Spleen (tissue), 11 donors: ENCODE measurements around the gene TNKS1BP1. TPM values are rescaled to one million over a fixed set of nuclear protein-coding genes. Genes with fewer than 3 reads are reported as not detected.
A peak's percentile ranks its signal among the peaks of the same experiment; 100 is the strongest.
"Not testable (repeated sequence)": the region's sequence is repeated elsewhere in the genome, so short reads cannot be mapped to it uniquely, and the experiment has no call there.

Experiments used
- DNase-seq: peaks from one replicate; pipeline ENCODE4 v3.0.0-alpha.2; 2020
- H3K27ac ChIP-seq, 8 donors: fragments of 200-600 bp; sonication (generic) in 7 of 8; 1 replicate in 4 of 8; 2 replicates in 4 of 8; pipeline versions ENCODE4 v1.5.0 to v1.8.0; 2016 to 2021; ENCODE audit warnings: inconsistent platforms in 4 of 8, mild to moderate bottlenecking in 4 of 8, moderate library complexity in 1 of 8
- H3K27me3 ChIP-seq, 7 donors: fragments of 200-600 bp; sonication (generic) in 6 of 7; replicated peaks in 1 of 7; 1 replicate in 4 of 7; 2 replicates in 3 of 7; pipeline versions ENCODE4 v1.5.0 to v1.8.0; 2016 to 2021; ENCODE audit warnings: inconsistent platforms in 3 of 7, mild to moderate bottlenecking in 1 of 7
- H3K36me3 ChIP-seq, 6 donors: fragments of 200-600 bp; sonication (generic) in 5 of 6; 1 replicate in 4 of 6; 2 replicates in 2 of 6; pipeline versions ENCODE4 v1.5.0 to v1.8.0; 2016 to 2021; ENCODE audit warnings: inconsistent platforms in 2 of 6
- H3K4me1 ChIP-seq, 6 donors: fragments of 200-600 bp; sonication (generic) in 5 of 6; 1 replicate in 3 of 6; 2 replicates in 3 of 6; pipeline versions ENCODE4 v1.5.0 to v1.8.0; 2016 to 2021; ENCODE audit warnings: inconsistent platforms in 3 of 6
- H3K4me3 ChIP-seq, 8 donors: fragments of 200-600 bp; sonication (generic) in 7 of 8; 1 replicate in 4 of 8; 2 replicates in 4 of 8; pipeline versions ENCODE4 v1.5.0 to v1.8.0; 2016 to 2021; ENCODE audit warnings: inconsistent platforms in 4 of 8, mild to moderate bottlenecking in 4 of 8, moderate library complexity in 2 of 8
- H3K9me3 ChIP-seq, 8 donors: fragments of 200-600 bp; sonication (generic) in 7 of 8; 1 replicate in 4 of 8; 2 replicates in 4 of 8; pipeline versions ENCODE4 v1.5.0 to v1.8.0; 2016 to 2021; ENCODE audit warnings: inconsistent platforms in 4 of 8
- POLR2A ChIP-seq, 3 donors: fragments of 450-650 bp; IDR thresholded peaks; one replicate each; pipeline ENCODE4 v1.5.1; 2017; ENCODE audit warnings: antibody characterized with exemption in 3 of 3, mild to moderate bottlenecking in 1 of 3
- POLR2AphosphoS5 ChIP-seq, 3 donors: sonication (generic); formaldehyde crosslinking; IDR thresholded peaks; one replicate each; pipeline ENCODE4 v1.5.1; 2017; ENCODE audit warnings: antibody characterized with exemption in 3 of 3
- WGBS, 5 donors: extraction: QIAGEN DNeasy Blood & Tissue Kit in 3 of 5; methylation state at CpG; one replicate each; pipeline versions ENCODE4 v1.1.5 to v1.1.7; 2013 to 2018; 5-methylcytosine and 5-hydroxymethylcytosine counted together
- intact Hi-C: fragments of 100-400 bp; cut with DNase I; formaldehyde crosslinking; loops from one replicate; pipeline ENCODE4 v1.15.0; 2023; ENCODE audit warnings: low total_unique reads
- polyA plus RNA-seq, 3 donors: library from polyadenylated mRNA; stranded (reverse); fragments of 200-250 nt; gene quantifications; one replicate each; pipeline ENCODE4 v1.2.1, GENCODE V29; 2013
- total RNA-seq, 7 donors: library from RNA; depleted of rRNA in 3 of 7; stranded (reverse); fragments of >200 nt in 3 of 7; fragmentation: NEBNext Ultra II Directional in 4 of 7; extraction: Animal tissue kit (Norgen Biotek cat#: 25700) in 4 of 7; gene quantifications; one replicate each; pipeline versions ENCODE4 v1.1.0 to v1.2.1, GENCODE V29; 2016 to 2021
- TF ChIP-seq, protein P1 (sequence below), 11 experiments: fragments of 200-600 bp in 7 of 11; fragments of 450-650 bp in 4 of 11; sonication (generic) in 4 of 11; IDR thresholded peaks in 8 of 11; conservative IDR thresholded peaks in 3 of 11; 1 replicate in 7 of 11; 2 replicates in 4 of 11; pipeline versions ENCODE4 v1.4.0 to v1.8.0; 2016 to 2021; ENCODE audit warnings: antibody characterized with exemption in 11 of 11, inconsistent platforms in 4 of 11, mild to moderate bottlenecking in 1 of 11
- donor health status: healthy with polysubstance abuse.
- donor health status: DM: no; HTN: no; CAD: no; lungs with moderate emphysema.
- donor health status: DM: no; HTN: no; CAD: no.
- donor health status: Bipolar disorder and iron deficiency.
- donor health status: healthy.
- donor health status: DM: no; HTN: no; CAD: no.
- donor health status: DM: yes; HTN: yes; CAD: no.

TNKS1BP1 gene
- total and polyA plus RNA-seq, 10 donors = 19.8 to 126 (median 48.2) TPM

- H3K4me3 ChIP-seq = no peak overlapping the region
- peaks cover 0 to 39% (median 23%) of the 10 kb centered on the region in 6 donors for H3K4me1 ChIP-seq
- no peak overlapping the region for H3K27ac ChIP-seq
- H3K36me3 ChIP-seq = peaks cover 6 to 67% (median 46%) of the 10 kb centered on the region in 6 donors
- peaks cover 2 to 36% (median 30%) of the 10 kb centered on the region in 8 donors for H3K9me3 ChIP-seq
- intact Hi-C loops = no loop called here
- H3K27me3 ChIP-seq = no peaks in the 10 kb centered on the region
- TF ChIP-seq, protein P1, sequence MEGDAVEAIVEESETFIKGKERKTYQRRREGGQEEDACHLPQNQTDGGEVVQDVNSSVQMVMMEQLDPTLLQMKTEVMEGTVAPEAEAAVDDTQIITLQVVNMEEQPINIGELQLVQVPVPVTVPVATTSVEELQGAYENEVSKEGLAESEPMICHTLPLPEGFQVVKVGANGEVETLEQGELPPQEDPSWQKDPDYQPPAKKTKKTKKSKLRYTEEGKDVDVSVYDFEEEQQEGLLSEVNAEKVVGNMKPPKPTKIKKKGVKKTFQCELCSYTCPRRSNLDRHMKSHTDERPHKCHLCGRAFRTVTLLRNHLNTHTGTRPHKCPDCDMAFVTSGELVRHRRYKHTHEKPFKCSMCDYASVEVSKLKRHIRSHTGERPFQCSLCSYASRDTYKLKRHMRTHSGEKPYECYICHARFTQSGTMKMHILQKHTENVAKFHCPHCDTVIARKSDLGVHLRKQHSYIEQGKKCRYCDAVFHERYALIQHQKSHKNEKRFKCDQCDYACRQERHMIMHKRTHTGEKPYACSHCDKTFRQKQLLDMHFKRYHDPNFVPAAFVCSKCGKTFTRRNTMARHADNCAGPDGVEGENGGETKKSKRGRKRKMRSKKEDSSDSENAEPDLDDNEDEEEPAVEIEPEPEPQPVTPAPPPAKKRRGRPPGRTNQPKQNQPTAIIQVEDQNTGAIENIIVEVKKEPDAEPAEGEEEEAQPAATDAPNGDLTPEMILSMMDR (IDR thresholded peaks at IDR 0.05 in 8 of 11, conservative IDR thresholded peaks at IDR 0.05 in 3 of 11) = no peak
- peak in 1 of 3 donors; percentile 7 for TF ChIP-seq POLR2AphosphoS5 (IDR thresholded peaks at IDR 0.05)
- DNase-seq = no peak
- 93 to 98% (median 95%) methylated on average over 23 to 27 of the region's 27 CpGs for WGBS, 5 donors
Observed at GRCh38 chr11:57301711-57302423, 22.9 kb downstream of the TNKS1BP1 start.

DNA sequence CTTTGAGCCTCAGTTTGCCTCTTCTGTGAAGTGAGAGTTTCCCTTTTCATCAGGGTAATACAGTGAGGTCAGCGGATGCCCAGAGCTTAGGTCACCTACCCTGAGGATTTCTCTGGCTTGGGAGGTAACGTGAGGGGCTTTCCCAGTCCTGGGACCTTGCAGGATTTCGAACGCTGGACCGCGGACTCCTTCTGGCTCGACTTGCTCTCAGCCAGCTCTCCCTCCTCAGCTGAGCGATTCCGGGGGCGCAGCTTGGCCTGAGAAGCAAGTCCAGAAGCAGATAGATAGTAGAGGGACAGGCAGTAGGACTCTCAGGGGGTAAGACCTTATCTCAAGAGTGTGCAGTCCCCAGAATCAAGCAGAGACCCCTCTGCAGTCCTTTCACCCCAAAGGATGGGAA is 24.0 kb downstream of the TNKS1BP1 start:
- peaks cover 2 to 45% (median 32%) of the 10 kb centered on the region in 8 donors for H3K9me3 ChIP-seq
- DNase-seq = no peak
- peaks cover 6 to 66% (median 46%) of the 10 kb centered on the region in 6 donors for H3K36me3 ChIP-seq
- no peak overlapping the region for H3K4me3 ChIP-seq
- TF ChIP-seq, protein P1 (IDR thresholded peaks at IDR 0.05 in 8 of 11, conservative IDR thresholded peaks at IDR 0.05 in 3 of 11) = no peak
- no peak for TF ChIP-seq POLR2AphosphoS5 (IDR thresholded peaks at IDR 0.05)
- no peak for TF ChIP-seq POLR2A (IDR thresholded peaks at IDR 0.05)
- no peaks in the 10 kb centered on the region for H3K27me3 ChIP-seq
- no peak overlapping the region for H3K27ac ChIP-seq
- peaks cover 0 to 28% (median 17%) of the 10 kb centered on the region in 6 donors for H3K4me1 ChIP-seq
- intact Hi-C loops = no loop called here
- WGBS, 5 donors = 93 to 98% (median 95%) methylated on average over 10 of the region's 10 CpGs

- DNase-seq = no peak
- intact Hi-C loops = no loop called here
- 90 to 96% (median 93%) methylated on average over 5 of the region's 5 CpGs for WGBS, 5 donors
- H3K36me3 ChIP-seq = peaks cover 6 to 63% (median 46%) of the 10 kb centered on the region in 6 donors
- no peak overlapping the region for H3K4me3 ChIP-seq
- H3K27ac ChIP-seq = no peak overlapping the region
- peaks cover 0 to 13% (median 6%) of the 10 kb centered on the region in 6 donors for H3K4me1 ChIP-seq
- TF ChIP-seq POLR2AphosphoS5 (IDR thresholded peaks at IDR 0.05) = no peak
- TF ChIP-seq, protein P1 (IDR thresholded peaks at IDR 0.05 in 8 of 11, conservative IDR thresholded peaks at IDR 0.05 in 3 of 11) = no peak
- TF ChIP-seq POLR2A (IDR thresholded peaks at IDR 0.05) = no peak
- peaks cover 2 to 45% (median 32%) of the 10 kb centered on the region in 8 donors for H3K9me3 ChIP-seq
- H3K27me3 ChIP-seq = no peaks in the 10 kb centered on the region
Observed at GRCh38 chr11:57299150-57299737, 25.5 kb downstream of the TNKS1BP1 start.

DNA sequence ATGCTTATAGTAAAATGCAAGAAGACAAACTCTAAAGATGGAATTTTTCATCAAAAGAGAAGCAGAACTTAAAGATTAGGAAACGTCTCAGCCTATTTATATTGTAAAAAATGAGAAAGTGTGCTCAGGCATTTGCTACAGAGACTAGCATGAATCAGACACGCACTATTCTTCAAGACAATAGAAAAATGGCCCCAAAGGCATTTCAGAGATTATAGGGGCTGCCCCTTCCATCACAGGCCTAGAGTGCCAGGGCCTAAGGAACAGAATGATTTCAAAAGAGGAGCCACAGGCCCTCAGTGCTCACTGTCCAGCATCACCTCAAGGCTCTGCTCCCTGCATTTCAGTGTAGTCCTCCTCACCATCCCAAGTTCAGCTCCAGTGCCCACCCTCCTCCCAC is 27.5 kb downstream of the TNKS1BP1 start:
- H3K27me3 ChIP-seq = no peaks in the 10 kb centered on the region
- 91 to 97% (median 94%) methylated on average over 2 of the region's 2 CpGs for WGBS, 5 donors
- peaks cover 6 to 50% (median 39%) of the 10 kb centered on the region in 6 donors for H3K36me3 ChIP-seq
- H3K4me3 ChIP-seq = no peak overlapping the region
- H3K27ac ChIP-seq = no peak overlapping the region
- intact Hi-C loops = no loop called here
- peaks cover 2 to 45% (median 32%) of the 10 kb centered on the region in 8 donors for H3K9me3 ChIP-seq
- no peaks in the 10 kb centered on the region for H3K4me1 ChIP-seq
- TF ChIP-seq POLR2AphosphoS5 (IDR thresholded peaks at IDR 0.05) (no peak), POLR2A (IDR thresholded peaks at IDR 0.05) (no peak)
- TF ChIP-seq, protein P1 (IDR thresholded peaks at IDR 0.05 in 8 of 11, conservative IDR thresholded peaks at IDR 0.05 in 3 of 11) = no peak
- no peak for DNase-seq

- H3K4me3 ChIP-seq, intact Hi-C loops, H3K27me3 ChIP-seq, DNase-seq, H3K4me1 ChIP-seq, H3K27ac ChIP-seq: not testable (repeated sequence)
- Histone ChIP-seq H3K9me3 (peaks cover 2 to 45% (median 32%) of the 10 kb centered on the region in 8 donors), H3K36me3 (peaks cover 6 to 40% (median 28%) of the 10 kb centered on the region in 6 donors)
- 83 to 96% (median 91%) methylated on average over 3 of the region's 3 CpGs for WGBS, 5 donors
Observed at GRCh38 chr11:57296205-57296604, 28.5 kb downstream of the TNKS1BP1 start.
